Measurements from ENCODE around the gene WFDC12.
A peak's percentile ranks its signal among the peaks of the same experiment; 100 is the strongest.
"Not testable (repeated sequence)": the region's sequence is repeated elsewhere in the genome, so short reads cannot be mapped to it uniquely, and the experiment has no call there.

WFDC12 gene, protein sequence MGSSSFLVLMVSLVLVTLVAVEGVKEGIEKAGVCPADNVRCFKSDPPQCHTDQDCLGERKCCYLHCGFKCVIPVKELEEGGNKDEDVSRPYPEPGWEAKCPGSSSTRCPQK

DNA sequence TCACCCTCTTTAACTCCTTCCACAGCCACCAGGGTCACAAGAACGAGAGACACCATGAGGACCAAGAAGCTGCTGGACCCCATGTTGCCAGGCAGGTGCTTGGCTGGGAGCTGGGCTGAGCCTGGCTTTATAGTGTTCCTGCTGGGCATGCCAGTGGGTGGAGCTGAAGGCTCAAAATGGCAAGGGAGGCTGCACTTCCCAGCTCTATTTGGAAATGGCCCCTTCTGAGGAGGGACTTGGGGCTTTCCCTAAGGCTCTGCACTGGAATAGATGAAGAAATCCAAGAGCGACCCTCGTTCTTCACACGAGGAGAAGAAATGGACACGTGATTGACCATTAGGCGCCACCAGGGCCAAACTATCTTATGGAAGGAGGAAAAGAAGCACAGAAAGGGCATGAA, at the start of gene WFDC12:
TSS of gene WFDC12 (minus strand) at position 101 of the 400 bp plus-strand sequence. CDS start at position 83, 18 bp downstream.
- no peak for DNase-seq (ENCODE audit: low spot score)

GRCh38 chr20:45173522-45173921, 49.3 kb upstream of the WFDC12 start:
- no peak for DNase-seq (ENCODE audit: low spot score)

- DNase-seq (ENCODE audit: low spot score): no peak
Measured at GRCh38 chr20:45164906-45165305, 40.6 kb upstream of the WFDC12 start.

- DNase-seq (ENCODE audit: low spot score): no peak
Measured at GRCh38 chr20:45163083-45163803, 39.0 kb upstream of the WFDC12 start.

DNA sequence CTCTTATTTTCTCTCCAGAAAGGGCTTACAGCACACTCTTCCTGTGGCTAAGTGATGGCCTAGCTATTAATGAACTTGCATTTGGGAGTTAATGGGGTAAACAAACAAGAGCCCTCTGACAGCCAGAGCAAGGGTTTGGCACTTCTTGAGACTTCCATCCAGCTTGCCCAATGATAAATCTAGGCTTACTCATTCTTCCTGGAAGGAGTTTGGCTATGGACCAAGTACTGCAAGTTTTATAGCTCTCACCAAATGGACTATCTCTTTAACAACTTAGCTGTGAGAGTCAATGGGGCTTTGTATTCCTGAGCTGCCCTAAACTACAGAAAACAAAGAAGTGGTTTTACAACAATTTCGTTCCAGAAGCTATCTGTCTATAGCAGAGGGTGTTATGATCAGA, 33.7 kb upstream of the WFDC12 start:
- DNase-seq (ENCODE audit: low spot score): no peak

- DNase-seq (ENCODE audit: low spot score): no peak
Measured at GRCh38 chr20:45156713-45157112, 32.4 kb upstream of the WFDC12 start.

DNA sequence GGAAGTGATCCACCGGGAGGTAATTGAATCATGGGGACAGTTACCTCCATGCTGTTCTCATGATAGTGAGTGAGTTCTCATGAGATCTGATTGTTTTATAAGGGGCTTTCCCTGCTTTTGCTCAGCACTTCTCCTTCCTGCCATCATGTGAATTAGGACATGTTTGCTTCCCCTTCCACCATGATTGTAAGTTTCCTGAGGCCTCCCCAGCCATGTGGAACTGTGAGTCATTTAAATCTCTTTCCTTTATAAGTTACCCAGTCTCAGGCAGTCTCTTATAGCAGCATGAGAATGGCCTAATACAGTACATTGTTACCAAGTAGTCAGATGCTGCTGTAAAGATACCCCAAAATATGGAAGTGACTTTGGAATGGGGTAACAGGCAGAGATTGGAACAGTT, 30.5 kb upstream of the WFDC12 start:
- DNase-seq (ENCODE audit: low spot score): not testable (repeated sequence)

DNA sequence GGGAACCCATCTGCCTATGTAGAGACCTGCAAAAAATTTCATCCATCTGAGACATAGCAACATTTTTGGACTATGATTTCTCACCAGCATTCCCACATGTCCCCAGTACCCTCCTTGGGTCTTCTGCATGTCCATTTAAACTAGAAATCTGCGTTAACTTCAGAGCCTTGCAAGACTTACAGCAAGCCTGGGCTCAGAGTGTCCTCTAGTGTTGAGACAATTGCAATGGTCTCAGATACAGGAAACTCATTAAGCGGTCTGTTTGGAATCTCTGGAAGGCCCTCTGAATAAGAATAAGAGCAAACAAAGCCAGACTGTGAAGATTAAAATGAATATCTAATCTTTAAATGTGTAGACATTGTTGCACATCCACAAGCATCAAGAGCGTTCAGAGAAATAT, 29.9 kb upstream of the WFDC12 start:
- no peak for DNase-seq (ENCODE audit: low spot score)

- no peak for DNase-seq (ENCODE audit: low spot score)
Measured at GRCh38 chr20:45153752-45154151, 29.5 kb upstream of the WFDC12 start.

- DNase-seq (ENCODE audit: low spot score): no peak
Measured at GRCh38 chr20:45153147-45153546, 28.9 kb upstream of the WFDC12 start.

DNA sequence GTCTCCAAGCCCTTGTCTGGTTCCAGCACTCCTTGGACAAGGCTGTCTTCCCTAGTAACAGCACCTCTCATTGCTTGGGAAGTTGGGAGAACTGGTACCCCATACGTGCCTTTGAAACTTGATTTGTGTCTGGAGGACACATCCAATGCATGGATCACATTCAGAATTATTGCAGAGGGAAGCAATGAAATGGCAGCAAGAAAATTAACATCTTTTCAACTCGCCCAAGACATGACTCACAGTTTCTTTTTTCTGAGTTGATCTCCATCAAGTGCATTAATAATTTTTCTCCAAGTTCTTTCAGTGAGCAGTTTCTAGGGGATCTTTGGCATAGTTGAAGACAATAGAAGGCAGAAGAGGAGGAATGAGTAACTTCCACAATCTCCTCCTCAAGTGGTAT, 28.1 kb upstream of the WFDC12 start:
- DNase-seq (ENCODE audit: low spot score): no peak

DNA sequence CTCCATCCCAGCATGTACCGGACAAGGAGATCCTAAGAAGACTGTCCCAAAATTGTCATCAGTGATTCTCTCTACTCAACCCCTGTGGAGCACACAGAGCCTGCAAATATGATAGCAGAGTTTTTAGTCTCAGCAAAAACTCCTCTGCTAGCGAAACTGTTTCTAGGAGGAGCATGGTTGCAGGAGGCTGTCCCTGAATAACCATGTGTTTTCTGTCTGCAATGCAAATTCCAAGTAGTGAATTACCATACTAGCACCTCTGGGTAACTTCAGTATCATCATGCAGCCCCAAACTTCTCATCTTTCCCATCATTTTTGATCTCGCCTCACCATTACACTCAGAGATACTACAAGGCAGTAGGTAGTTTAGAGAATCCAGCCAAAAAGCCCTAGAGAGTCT, 24.8 kb upstream of the WFDC12 start:
- no peak for DNase-seq (ENCODE audit: low spot score)

DNA sequence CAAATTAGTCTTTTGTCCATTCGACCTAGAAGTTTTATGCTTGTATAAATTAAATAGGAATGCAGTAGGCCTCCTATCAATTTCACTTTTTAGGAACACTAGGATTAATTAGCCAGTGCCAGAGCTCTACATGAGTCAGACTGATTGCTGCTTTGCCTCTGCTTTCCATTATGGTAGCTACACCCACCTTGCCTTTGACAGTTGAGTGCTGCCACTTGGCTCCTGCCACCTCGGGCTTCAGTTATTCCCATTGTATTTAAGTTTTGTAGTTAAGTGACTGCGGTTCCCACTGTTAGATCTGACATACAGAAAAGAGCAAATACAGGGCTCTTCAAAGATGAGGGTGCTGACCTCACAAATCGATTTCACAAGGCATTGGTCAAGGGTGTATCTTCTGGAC, 16.6 kb upstream of the WFDC12 start:
- no peak for DNase-seq (ENCODE audit: low spot score)

GRCh38 chr20:45139733-45140375, 15.6 kb upstream of the WFDC12 start:
- not testable (repeated sequence) for DNase-seq (ENCODE audit: low spot score)

GRCh38 chr20:45138561-45139300, 14.5 kb upstream of the WFDC12 start:
- peak; percentile 70 for DNase-seq (ENCODE audit: low spot score)

- DNase-seq (ENCODE audit: low spot score): no peak
Measured at GRCh38 chr20:45136911-45137310, 12.6 kb upstream of the WFDC12 start.

DNA sequence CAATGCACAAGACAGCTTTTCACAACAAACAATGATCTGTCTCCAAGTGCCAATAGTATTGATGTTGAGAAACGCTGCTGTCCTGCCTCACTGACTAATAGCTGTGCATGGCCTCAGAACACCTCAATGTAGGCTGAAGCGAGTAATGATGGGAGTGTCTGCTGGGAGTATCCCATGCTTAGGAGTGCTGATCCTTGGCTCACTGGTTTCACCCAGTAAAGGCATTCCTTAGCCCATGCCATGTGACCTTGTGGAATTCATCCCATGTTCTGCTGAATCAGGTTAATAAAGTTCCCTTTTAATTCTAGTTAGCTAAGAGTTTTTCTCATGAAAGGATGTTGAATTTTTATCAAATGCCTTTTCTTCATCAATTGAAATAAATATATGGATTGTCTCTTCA, 3.8 kb upstream of the WFDC12 start:
- DNase-seq (ENCODE audit: low spot score): no peak

DNA sequence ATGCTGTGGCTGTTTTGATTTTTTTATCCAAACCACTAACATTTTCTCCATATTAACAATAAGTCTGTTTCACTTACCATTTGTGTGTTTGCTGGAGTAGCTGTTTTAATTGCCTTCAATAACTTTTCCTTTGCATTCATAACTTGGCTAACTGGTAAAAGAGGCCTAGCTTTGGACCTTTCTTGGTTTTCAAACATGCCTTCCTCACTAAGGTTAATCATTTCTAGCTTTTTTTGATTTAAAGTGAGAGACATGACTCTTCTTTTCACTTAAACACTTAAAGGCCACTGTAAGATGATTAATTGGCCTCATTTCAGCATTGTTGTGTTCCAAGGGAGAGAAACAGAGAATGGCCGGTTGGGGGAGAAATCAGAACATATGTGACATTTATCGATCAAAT, 2.9 kb downstream of the WFDC12 start:
- no peak for DNase-seq (ENCODE audit: low spot score)

- no peak for DNase-seq (ENCODE audit: low spot score)
Measured at GRCh38 chr20:45119556-45120266, 4.6 kb downstream of the WFDC12 start.

- DNase-seq (ENCODE audit: low spot score): no peak
Measured at GRCh38 chr20:45118028-45118427, 6.2 kb downstream of the WFDC12 start.

DNA sequence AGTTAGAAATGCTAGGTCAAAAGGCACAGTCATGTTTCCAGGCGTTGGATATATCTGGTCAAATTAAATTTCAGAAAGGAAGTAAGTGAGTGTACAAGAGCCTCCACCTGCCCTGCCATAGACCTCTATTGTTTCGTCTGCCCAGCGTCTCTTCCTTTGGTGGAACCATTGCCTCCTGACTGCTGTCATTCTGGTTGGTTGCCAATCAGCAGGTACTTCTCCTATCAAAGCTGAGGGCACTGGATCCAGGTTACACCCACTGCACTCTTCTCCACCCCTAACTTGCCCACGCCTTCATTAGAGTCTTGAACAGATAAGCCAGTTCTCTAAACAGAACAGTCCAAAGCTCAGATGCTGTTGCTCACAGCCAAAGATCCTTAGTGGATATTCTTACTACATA, 6.7 kb downstream of the WFDC12 start:
- DNase-seq (ENCODE audit: low spot score): no peak

- no peak for DNase-seq (ENCODE audit: low spot score)
Measured at GRCh38 chr20:45115829-45116228, 8.4 kb downstream of the WFDC12 start.
